GM21723 (cell line): Measurements from ENCODE around the gene OR52E1.

Experiments
- ATAC-seq: cut with Tn5 transposase; IDR thresholded peaks from one replicate; pipeline ENCODE4 v1.9.1; 2021; ENCODE audit warnings: mild to moderate bottlenecking, moderate library complexity; ENCODE audit not compliant: unreplicated experiment

OR52E1 gene

GRCh38 chr11:5107285-5107684 is 37.9 kb downstream of the OR52E1 start:
- ATAC-seq, result no peak

DNA sequence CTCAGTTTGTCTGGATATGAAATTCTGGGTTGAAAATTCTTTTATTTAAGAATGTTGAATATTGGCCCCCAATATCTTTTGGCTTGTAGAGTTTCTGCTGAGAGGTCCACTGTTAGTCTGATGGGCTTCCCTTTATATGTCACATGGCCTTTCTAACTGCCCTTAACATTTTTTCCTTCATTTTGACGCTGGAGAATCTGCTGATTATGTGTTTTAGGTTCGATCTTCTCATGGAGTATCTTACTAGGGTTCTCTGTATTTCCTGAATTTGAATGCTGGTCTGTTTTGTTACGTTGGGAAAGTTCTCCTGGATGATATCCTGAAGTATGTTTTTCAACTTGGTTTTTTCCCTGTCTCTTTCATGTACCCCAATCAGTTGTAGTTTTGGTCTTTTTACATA is 46.0 kb downstream of the OR52E1 start:
- ATAC-seq, result no peak

- ATAC-seq, result no peak
Measured at GRCh38 chr11:5117588-5117987, 48.2 kb downstream of the OR52E1 start.

DNA sequence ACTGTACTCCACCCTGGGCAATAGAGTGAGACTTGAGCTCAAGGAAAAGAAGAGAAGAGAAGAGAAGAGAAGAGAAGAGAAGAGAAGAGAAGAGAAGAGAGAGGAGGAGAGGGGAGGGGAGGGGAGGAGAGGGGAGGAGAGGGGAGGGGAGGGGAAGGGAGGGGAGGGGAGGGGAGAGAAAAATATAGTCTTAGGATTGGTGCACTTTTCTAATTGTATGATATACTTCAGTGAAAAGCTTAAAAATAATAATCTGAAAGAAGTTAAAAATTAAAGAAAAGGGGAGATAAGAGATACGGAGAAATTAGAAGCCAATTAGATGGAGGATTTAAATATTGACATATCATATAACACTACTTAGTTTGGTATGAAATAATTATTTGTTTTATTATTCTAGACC is 49.5 kb downstream of the OR52E1 start:
- ATAC-seq, result no peak
